ENCODE results near the gene MRM3.
"Not testable (repeated sequence)": the region's sequence is repeated elsewhere in the genome, so short reads cannot be mapped to it uniquely, and the experiment has no call there.

Gene MRM3

DNA sequence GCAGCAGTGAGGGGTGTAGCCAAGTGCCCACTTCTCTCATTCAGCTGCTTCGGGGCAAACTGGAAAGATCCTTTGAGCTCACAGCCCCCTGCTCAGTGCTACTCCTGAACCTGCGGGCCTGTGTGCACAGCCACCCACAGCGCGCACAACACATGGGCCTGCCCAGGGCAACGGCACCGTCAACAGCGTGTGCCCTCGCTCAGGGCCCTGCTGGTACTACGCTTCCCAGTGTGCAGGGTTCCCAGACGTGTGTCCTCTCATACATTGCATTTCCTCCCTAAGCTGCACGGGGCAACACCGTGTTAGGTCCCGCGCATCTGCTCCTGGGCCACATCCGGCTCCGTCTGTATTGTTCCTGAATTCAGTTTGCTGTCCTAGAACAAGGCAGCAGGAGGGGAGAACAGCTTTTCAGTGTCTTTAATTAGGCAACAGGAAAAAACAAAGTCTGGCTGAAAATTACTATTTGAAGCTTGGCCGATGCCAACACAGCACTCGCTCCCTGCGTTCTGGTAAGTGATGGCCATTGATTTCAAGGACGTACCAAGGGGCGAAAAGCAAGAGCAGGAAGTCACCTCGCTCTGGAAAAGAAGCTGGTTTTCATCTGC, 15.2 kb downstream of the MRM3 start:
- no peak for FAIRE-seq

DNA sequence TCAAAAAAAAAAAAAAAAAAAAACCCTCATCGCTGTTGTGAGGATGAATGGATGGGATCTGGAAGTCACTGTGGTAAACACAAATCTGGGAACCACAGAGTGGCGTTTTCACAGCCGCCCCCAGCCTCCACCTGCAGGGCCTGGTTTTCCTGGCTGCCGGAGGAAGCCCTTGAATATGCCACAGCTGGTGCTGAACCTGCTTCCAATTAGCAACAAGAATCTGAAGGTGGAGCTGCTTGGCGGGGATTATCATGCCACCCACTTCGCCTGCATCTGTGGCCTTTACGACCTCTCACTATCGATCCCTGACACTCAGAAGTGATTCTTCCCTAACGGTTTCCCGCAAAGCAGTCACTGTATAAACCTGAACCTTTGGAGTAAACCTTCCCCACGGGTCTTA, 16.1 kb downstream of the MRM3 start:
- FAIRE-seq: no peak

DNA sequence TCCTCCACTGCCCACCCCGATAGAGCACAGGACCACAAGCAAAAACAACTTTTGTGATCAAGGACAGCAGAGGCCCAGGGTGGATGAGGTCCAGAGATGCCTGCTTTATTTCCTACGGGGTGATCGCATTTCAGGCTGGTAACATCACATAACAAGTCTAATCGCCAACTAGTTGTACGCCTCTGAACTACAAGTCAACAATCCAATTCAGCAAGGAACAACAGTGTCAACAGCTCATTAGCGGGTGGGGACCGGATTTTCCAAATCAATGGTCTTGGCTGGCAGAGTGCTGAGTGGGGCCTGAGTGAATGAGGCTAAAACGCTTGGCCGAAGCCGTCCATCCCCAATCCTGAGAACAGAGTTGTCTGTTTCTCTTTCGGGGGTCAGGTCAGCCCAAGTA, 17.1 kb downstream of the MRM3 start:
- no peak for FAIRE-seq

DNA sequence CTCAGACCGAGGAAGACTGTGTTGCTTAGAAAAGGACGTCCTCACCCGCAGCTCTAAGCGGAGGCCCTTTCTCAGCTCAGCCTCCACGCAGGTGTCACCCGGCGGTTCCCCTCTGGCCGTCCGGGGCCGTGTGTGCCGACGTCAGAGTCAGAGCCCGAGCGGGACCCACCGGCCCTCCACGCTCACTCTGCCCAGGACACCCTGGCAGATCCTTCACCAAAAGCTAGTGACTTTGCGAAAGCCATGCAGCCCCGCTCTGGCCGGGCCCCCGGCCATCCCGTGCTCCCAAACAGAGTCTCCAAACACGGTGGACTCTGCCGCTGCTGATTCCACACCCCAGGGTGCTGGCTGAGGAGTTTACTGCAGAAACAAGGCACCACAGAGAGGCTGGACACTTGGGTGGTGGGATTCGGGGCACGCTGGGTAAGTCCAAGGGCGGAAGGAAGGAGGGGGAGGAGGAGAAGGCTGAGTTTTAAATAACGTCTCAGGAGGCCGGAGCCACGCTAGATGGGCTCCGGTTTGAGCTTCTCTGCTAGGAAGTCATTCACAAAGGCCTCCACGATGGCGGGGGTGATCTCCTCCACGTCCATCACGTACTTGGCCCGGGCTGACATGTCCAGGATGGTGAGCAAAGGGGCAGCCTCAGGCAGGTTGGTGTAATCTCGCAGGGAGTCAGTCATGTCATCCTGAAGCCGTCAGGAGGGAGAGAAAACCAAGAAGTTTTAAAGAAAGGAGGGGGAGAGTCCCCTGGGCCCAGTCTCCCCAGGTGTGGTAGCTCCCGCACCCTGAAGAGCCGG, 18.5 kb downstream of the MRM3 start:
- no peak for FAIRE-seq

DNA sequence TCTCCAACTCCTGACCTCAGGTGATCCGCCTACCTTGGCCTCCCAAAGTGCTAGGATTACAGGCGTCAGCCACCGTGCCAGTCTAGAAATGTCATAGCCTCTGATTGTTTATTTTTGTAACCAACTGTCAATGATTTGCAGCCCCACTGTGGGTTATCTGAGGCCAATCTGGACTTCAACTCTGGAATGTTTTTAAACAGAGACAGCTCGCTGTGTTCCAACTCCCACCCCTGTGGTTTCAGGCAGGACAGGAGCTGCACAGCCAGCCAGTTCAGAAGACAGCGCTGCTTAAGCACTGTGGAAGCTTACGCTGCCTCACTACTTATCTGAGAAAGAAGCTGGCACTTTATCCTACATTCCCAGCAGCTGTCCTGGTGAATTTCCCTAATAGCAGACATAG, 19.5 kb downstream of the MRM3 start:
- no peak for FAIRE-seq

DNA sequence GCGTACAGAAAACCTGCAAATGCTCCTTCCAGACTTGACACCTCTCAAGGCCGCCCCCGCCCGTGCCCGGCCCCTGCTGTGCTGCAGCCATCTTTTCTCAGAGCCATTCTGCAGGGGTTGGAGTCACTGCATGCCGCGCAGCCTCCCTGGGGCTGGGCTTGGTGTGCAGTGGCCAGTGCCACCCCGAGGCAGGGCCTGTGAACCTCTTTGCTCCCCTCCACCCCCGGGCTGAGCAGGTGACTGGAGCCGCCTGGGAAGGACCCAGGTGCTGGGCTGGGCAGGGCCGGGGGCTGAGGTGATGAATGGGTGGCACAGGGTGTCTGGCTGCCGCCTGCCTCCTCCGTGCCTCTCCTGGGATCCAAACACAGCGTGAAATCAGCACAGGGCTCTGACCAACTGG, 20.3 kb downstream of the MRM3 start:
- FAIRE-seq: no peak

DNA sequence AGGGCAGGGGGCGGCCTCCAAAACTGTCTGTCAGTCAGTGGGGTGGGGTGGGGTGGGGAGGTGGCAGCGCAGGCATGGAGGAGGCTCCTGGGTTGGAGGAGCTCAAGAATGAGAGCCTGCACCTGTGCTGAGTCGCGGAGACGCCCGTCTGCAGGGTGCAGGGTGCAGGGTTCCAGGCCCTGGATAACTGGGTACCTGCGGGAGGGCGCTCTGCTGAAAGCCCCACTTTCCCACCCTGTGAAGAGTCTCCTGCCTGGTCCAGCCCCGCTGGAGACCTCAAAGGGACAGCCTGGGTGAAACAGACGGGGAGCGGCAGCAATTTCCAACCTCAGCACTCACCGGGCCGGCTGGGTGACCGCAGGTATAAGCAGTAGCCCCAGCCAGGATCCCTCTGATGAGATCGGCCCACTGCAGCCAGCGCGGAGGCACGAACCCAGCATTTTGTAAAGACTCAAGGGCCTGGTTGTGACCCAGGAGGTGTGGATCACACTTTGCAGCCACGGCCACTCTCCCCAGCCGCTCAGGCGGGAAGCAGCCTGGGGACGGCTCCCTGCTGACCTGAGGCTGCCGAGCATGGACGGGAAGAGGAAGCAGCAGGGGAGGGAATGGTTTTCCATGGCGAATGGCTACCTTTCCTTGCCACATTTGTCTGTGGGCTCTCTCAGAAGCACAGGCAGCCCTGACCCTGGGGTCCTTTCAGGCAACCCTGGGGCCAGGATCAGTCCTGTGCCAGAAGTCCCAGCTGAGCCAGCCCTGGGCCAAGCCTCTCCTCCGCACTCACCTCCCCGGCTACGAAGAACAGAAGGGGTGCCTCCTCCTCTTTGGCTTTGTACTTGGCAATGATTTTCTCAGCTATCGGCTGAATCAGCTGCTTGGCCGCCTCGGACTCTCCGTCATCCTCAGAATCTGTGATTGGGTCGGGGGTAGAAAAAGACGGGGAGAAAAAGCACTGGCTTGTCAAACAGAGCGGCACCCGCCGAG, 21.0 kb downstream of the MRM3 start:
- no peak for FAIRE-seq

DNA sequence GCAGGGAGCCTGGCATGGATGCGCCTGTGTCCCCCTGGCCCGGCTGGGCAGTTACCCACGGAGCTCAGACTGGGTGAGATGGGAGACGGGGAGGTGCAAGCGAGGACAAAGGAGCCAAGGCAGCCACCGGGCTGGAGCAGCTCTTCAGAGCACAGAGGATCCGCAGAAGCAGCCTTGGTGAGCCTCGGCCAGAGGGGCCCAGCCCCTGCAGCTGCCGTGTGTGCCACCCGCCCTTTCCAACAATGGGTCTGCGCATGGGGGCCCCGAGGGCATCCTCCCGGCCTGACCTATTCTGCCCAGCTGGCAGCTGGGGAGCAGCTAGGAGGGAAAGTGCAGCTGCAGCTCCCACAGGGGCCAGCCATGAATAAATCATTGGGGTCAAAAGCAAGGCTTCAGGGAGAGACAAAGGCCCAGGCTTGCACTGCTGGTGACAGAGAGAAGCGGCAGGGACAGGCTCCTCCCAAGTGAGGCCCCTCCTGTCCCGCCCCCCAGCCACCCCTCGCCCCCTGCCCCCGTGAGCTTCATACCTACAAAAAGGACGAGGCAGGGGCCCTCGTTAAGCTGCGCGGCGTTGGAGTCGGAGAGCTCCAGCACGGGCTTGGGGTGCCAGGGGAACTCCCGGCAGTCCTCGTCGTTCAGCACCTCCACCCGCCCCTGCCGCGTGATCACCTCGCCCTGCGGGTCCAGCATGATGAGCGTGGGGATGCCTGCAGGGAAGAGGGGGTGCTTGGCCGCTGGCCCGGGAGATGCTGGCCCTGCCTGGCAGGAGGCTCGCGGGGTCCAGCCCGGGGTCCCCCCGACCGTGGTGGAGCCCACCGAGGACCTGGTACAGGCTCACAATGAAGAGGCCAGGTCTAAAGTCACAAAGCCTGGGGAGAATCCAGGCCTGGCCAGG, 22.6 kb downstream of the MRM3 start:
- no peak for FAIRE-seq

DNA sequence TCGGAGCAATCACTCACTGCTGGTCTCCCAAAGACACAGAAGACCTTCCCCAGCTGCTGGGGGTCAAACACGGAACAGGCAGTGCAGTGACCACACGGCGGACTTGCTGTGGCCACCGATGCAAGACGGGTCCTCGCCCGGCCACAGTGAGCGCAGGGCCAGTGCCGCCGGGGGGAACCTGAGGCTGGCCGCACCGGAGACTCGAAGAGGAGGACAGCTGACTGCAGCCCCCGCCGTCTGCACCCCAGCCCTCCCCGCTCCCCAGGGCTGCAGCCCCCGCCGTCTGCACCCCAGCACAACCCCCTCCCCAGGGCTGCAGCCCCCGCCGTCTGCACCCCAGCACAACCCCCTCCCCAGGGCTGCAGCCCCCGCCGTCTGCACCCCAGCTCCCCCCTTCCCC, 23.7 kb downstream of the MRM3 start:
- not testable (repeated sequence) for FAIRE-seq

DNA sequence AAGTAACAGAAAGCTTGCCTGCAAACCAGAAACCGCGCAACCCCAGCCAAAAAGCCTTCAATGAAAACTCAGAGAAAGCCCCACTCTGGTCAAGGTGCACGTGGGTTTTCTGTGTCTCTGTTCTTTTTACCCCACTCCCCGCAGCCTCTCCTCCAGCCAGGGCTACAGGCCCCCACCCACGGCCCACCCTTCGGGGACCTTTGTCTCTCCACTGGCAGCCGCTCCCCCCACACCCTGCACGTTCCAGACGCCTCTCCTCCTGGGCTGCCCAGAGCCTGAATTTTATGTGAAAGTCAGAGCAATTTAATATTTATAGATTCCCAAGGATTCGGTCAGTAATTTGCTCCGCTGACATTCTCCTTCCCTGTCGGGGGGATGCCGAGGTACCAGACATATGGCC, 24.2 kb downstream of the MRM3 start:
- FAIRE-seq: no peak

DNA sequence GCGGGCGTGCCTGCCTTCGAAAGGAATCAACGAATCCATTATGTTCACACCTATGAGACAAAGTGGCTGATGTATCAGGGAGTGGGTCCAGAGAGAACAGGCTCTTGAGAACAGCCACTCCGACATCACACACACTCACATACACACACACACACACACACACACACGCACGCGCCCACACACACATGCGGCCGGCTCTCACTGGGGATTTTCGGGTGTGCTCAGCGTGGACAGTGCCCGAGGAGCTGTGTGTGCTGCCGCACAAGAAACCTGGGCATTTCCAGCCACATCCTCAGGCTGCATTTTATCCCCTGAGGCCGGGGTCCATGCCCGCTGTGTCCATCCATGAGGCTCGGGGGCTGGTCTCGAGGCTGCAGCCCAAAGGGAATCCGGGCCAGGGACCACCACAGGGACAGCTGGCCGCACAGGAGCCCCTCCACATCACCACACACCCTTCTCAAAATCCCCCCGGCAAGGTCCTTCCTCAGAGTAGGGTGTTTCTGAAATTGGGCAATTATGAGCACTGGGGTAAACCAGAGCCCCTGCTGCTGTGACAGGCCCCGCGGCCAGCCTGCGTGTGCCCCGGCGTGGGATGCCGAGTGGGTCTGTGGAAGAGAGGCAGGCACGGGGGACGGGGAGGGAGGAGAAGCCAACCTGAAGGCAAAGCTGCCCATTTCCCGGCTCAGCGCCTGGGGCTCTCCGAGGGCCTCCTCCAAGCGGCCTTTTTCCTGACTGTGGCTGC, 24.8 kb downstream of the MRM3 start:
- no peak for FAIRE-seq

DNA sequence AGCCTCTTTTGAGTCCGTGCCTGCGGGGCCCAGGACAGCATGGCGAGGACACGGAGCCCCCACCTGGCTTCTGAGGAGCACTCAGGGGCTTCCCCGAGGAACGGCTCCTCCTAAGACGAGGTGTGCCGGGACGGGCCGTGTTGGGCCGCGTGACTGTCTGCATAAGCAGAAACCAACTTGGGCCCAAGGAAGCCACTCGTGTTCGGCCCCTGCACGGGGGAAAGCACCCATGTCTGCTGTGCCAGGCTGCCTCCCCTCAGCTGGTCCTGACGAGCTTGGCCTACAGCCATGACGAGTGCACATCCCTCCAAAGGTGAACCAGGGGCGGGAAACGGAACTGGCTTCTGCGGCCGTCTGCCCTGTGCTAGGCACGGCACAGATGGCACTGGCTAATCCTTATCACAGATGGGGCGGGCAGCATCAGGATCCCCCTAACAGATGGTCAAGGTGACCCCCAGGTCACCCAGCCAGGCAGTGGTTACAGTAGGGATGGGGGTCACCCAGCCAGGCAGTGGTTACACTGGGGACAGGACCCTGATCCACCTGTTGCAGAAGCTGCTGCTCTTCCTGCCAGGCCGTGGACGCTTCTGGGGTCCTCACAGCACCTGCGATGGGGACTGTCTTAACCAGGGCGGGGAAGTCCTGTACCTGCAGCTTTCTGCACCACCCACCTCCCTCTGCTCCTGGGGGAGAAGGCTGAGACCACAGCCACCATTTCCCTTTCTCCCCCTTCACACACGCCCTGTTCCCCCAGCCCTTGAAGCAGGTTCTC, 25.6 kb downstream of the MRM3 start:
- FAIRE-seq: no peak

DNA sequence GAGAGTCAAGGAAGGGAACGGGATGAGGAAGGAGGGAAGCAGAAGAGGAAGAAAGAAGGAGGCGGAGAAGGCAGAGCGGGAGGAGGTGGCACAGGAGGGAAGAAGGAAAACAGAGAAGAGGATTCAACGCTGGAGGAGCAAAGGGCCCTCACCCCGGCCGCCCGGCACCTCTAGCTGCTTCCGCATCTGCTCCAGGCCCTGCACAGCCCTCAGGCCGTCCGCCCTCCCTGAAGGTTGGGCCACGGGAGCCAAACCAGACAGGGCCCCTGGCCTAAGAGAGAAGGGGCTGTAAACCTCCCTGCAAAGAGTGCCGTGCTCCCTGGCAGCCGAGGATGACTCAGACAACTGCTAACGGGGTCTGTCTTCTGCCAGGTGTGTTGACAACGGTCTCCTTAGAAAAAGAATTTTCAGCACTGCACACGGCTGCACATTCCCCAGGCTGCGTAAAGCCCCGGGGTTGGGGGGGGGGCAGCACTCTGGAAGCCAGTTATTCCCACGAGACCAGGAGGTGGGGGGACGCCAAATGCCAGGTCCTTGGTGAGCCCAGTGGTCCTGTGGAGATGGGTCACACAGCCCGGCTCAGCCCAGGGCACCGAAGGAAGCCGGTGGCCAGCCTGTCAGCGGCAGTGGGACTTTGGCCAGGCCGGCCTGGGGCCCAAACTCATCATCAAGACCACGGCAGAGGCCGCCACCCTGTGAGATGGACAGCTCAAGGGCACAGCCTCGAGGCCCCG, 29.1 kb downstream of the MRM3 start:
- FAIRE-seq: no peak

DNA sequence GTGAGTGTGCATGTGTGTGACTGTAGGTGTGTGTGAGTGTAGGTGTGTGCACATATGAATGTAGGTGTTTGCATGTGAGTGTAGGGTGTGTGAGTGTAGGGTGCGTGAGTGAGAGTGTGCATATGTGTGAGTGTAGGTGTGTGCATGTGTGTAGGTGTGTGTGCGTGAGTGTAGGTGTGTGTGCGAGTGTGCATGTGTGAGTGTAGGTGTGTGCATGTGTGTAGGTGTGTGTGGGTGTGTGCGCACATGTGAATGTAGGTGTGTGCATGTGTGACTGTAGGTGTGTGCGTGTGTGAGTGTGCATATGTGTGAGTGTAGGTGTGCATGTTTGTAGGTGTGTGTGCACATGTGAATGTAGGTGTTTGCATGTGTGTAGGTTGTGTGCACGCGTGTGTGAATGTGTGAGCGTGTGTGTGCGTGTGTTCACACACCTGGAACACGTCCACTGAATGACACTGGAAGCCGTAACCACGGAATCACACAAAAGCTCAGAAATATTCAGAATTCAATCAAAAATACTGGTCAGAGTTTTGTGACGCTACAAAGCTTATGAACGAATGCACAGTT, 30.6 kb downstream of the MRM3 start:
- no peak for FAIRE-seq

DNA sequence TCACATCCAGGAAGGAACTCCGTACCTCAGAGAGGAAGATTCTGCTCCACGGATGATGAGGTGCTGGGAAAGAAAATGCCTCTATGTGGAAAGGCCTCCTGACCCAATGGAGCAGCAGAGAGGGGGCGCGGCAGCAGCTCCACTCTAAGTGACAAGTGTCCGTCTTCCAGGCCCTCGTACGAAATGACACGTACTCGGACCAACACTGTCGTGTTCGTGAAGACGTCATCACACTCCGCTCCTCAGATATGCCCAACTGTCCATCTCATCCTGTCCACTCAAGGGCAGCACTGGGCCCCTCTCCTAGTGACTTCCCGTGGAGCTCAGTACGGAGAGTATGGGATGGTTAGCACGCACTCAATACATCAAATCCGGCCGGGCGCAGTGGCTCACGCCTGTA, 32.2 kb downstream of the MRM3 start:
- FAIRE-seq: no peak

DNA sequence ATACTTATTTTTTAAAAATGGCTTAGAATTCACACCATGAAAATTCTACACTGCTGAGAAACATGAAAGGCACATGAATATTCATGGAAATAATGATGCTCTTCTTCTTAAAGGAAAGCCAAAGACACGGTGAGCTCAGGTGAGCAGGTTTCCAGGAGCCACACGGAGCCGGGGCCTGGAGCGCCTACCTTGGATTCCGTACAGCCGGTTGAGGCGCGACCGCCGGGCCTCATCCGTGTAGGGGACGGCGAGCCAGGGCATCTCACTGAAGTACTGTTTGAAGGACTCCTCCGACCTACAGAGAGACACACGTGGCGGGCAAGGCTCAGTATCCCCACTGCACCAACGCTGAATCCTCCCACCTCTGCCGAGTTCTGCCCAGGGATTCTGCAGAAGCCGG, 37.1 kb downstream of the MRM3 start:
- no peak for FAIRE-seq

DNA sequence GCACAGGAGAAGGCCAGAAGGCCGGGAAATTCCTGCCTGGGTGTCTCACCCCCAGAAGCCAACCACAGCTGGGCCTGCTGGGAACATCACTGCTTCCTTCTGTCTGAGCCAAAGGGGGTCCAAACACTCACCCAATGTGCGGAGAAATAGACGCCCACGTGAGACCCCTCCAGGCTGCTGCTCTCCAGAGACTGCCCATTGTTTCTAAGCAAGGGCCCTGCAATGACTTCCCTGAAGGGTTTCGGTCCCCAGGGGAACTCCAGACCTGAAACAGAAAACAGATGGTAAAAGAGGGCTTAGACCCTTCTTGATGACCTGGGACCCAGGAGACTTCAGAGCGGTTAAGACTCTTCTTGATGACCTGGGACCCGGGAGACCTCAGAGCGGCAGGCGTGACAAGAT, 41.3 kb downstream of the MRM3 start:
- no peak for FAIRE-seq

DNA sequence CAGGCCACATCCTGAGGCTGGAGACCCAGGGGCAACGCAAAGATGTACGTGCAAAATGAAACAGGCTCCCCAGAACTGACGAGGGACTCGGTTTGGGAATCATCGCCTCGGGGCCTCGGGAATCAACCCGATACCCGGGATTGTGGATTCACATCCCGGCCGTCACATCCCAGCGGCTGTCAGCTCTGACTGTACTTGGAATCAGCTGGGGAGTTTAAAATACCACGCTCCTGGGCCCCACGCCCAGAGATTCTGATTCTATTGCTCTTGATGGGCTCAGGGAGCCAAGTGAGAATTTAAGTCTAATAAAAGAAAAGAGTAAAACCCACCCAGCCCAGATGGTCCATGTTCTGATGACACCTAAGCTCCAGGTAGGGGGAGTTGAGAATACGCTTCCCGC, 42.2 kb downstream of the MRM3 start:
- FAIRE-seq: no peak

DNA sequence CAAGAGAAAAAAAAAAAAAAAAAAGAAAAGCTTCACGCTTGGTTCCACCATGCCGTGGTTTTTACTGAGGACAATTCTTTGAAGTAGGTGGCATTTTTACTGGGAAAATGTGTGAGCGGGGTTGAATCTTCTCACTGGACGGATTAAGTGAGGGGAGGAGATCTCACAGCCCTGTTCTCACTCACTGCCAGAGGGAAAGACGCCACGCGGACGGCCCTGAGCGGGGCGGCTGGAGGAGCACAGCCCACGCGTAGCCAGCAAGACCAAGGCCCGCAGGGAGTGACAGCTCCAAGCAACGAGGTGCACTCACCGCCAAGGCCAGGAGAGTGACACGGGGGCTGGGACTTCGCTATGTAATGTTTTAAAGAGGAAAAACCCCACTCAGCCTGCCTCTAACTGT, 43.1 kb downstream of the MRM3 start:
- FAIRE-seq: no peak

DNA sequence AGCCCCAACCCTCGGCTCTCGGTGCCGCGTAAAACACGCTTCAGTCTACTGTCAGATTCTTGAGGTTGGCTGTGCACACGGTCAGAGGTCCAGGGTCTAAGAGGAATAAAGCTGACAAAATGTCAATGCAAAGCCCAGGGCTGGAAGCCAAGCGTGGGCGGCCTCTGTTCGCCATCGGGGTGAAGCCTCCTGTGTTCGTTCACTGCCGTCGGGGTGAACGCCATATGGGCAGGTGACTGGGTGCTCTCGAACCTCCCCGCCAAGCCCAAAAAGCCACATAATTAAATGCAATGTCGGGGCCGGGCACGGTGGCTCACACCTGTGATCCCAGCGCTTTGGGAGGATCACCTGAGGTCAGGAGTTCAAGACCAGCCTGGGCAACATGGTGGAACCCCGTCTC, 44.6 kb downstream of the MRM3 start:
- FAIRE-seq: no peak
